GM12878 (cell line): Measurements from ENCODE around the gene FEV. TPM values are rescaled to one million over a fixed set of nuclear protein-coding genes. Genes with fewer than 3 reads are reported as not detected.

Source experiments
- ATAC-seq: fragments of 200-7000 bp; cut with Tn5 transposase; 3 replicates; pipeline ENCODE4 v1.9.1; 2020; ENCODE audit warnings: mild to moderate bottlenecking, moderate library complexity
- BruUV-seq: library from RNA; stranded (reverse); fragments of 400-500 nt; replicated peaks from 2 replicates; lab custom pipeline; 2021; lab: Mats Ljungman, UMichigan
- CTCF ChIA-PET: fragments of 300-600 bp; sonication (Branson Sonifier 250); formaldehyde crosslinking; extraction: SDS; loops from one replicate; lab custom pipeline; 2021; ENCODE audit warnings: inconsistent platforms; lab: Yijun Ruan, JAX
- POLR2A ChIA-PET: fragments of 350-600 bp; formaldehyde crosslinking; extraction: SDS; loops from one replicate; lab custom pipeline; 2021; ENCODE audit warnings: inconsistent platforms; lab: Charles Lee
- RAD21 ChIA-PET: fragments of 300-600 bp; sonication (Branson Sonifier 250); formaldehyde crosslinking; loops from one replicate; lab custom pipeline; 2023; ENCODE audit warnings: antibody characterized with exemption; ENCODE audit not compliant: unreplicated experiment; lab: Charles Lee
- SMC1A ChIA-PET: fragments of 300-600 bp; sonication (Branson Sonifier 250); formaldehyde crosslinking; loops from one replicate; lab custom pipeline; 2023; ENCODE audit not compliant: unreplicated experiment, uncharacterized antibody; lab: Charles Lee
- DNase-seq: peaks from one replicate; pipeline ENCODE4 v3.0.0-alpha.2; 2011; ENCODE audit warnings: low read depth, low spot score
- FAIRE-seq: peaks from 3 replicates; lab custom pipeline; 2011; peaks lifted over from hg19 to GRCh38; lab: Jason Lieb, UNC
- H2AFZ ChIP-seq: 2 replicates; pipeline ENCODE4 v1.6.0; 2011; ENCODE audit warnings: low read depth, low read length, control low read depth; ENCODE audit not compliant: control insufficient read depth
- H3K27ac ChIP-seq: 2 replicates; pipeline ENCODE4 v1.5.1; 2011; ENCODE audit warnings: control low read depth; ENCODE audit not compliant: control insufficient read depth, insufficient read depth
- H3K27me3 ChIP-seq, 2 experiments: replicated peaks in 1 of 2; 2 replicates each; pipeline versions ENCODE4 v1.6.0 to v1.6.1; 2011; ENCODE audit warnings: low read length in 1 of 2; ENCODE audit not compliant: control insufficient read depth in 2 of 2, insufficient read depth in 2 of 2
- H3K36me3 ChIP-seq, 2 experiments: 2 replicates each; pipeline ENCODE4 v1.5.1; 2011; ENCODE audit warnings: low read length in 1 of 2; ENCODE audit not compliant: control insufficient read depth in 2 of 2, insufficient read depth in 2 of 2
- H3K4me1 ChIP-seq: 2 replicates; pipeline ENCODE4 v1.6.1; 2011; ENCODE audit warnings: mild to moderate bottlenecking, low read length, moderate library complexity, mixed read lengths; ENCODE audit not compliant: control insufficient read depth, insufficient read depth
- H3K4me2 ChIP-seq: 2 replicates; pipeline ENCODE4 v1.6.0; 2011; ENCODE audit warnings: control low read depth; ENCODE audit not compliant: control insufficient read depth, insufficient read depth
- H3K4me3 ChIP-seq: fragments of 200-600 bp; sonication (generic); 2 replicates; pipeline ENCODE4 v1.5.1; 2016
- H3K79me2 ChIP-seq: 2 replicates; pipeline ENCODE4 v1.6.0; 2011; ENCODE audit warnings: low read length; ENCODE audit not compliant: control insufficient read depth, insufficient read depth
- H3K9ac ChIP-seq: 2 replicates; pipeline ENCODE4 v1.8.0; 2011; ENCODE audit warnings: low read length, control low read depth, mixed read lengths; ENCODE audit not compliant: control insufficient read depth, insufficient read depth
- H3K9me3 ChIP-seq: replicated peaks from 3 replicates; pipeline ENCODE4 v1.5.1; 2011; ENCODE audit warnings: mild to moderate bottlenecking, low read length; ENCODE audit not compliant: control insufficient read depth, insufficient read depth
- H4K20me1 ChIP-seq: 2 replicates; pipeline ENCODE4 v1.6.0; 2011; ENCODE audit not compliant: control insufficient read depth, insufficient read depth
- BHLHE40 ChIP-seq, 2 experiments: fragments of 450-650 bp in 1 of 2; IDR thresholded peaks; 2 replicates each; pipeline ENCODE4 v1.6.1; 2011 to 2017; ENCODE audit warnings: low read depth in 2 of 2, borderline replicate concordance in 1 of 2, improper control_type of control experiment in 1 of 2, low read length in 1 of 2, mild to moderate bottlenecking in 1 of 2
- CBX3 ChIP-seq: fragments of 200-600 bp; sonication (generic); IDR thresholded peaks from 2 replicates; pipeline ENCODE4 v1.6.1; 2016; ENCODE audit warnings: low read depth, borderline replicate concordance
- GABPA ChIP-seq: IDR thresholded peaks from 2 replicates; pipeline ENCODE4 v1.6.1; 2014; ENCODE audit warnings: antibody characterized with exemption, low read depth, mild to moderate bottlenecking, inconsistent platforms
- HSF1 ChIP-seq: fragments of 150-350 bp; IDR thresholded peaks from 2 replicates; pipeline ENCODE4 v1.6.1; 2014; ENCODE audit warnings: mild to moderate bottlenecking, low read depth, low read length
- IKZF2 ChIP-seq, 2 experiments: fragments of 450-650 bp; IDR thresholded peaks; 2 replicates each; pipeline ENCODE4 v1.6.1; 2017; ENCODE audit warnings: mild to moderate bottlenecking in 2 of 2, moderate library complexity in 2 of 2
- JUNB ChIP-seq: IDR thresholded peaks from 2 replicates; pipeline ENCODE4 v1.6.1; 2016; ENCODE audit warnings: antibody characterized with exemption, mild to moderate bottlenecking
- KAT2A ChIP-seq: conservative IDR thresholded peaks from 2 replicates; pipeline ENCODE4 v1.6.1; 2011; ENCODE audit warnings: low read depth, low read length; ENCODE audit not compliant: control insufficient read depth
- LARP7 ChIP-seq: fragments of 450-650 bp; IDR thresholded peaks from 2 replicates; pipeline ENCODE4 v1.6.1; 2017; ENCODE audit warnings: mild to moderate bottlenecking
- MYB ChIP-seq: fragments of 150-350 bp; IDR thresholded peaks from 2 replicates; pipeline ENCODE4 v1.6.1; 2014; ENCODE audit warnings: mild to moderate bottlenecking, low read depth, low read length, borderline replicate concordance
- NBN ChIP-seq: fragments of 450-650 bp; IDR thresholded peaks from 2 replicates; pipeline ENCODE4 v1.6.1; 2016
- NR2F1 ChIP-seq: fragments of 450-650 bp; conservative IDR thresholded peaks from 2 replicates; pipeline ENCODE4 v1.6.1; 2017; ENCODE audit warnings: mild to moderate bottlenecking
- PML ChIP-seq: IDR thresholded peaks from 2 replicates; pipeline ENCODE4 v1.6.1; 2012; ENCODE audit warnings: low read length, inconsistent platforms
- SPI1 ChIP-seq: IDR thresholded peaks from 2 replicates; pipeline ENCODE4 v1.6.1; 2011; ENCODE audit warnings: low read depth, mild to moderate bottlenecking, low read length, moderate library complexity, borderline replicate concordance; ENCODE audit not compliant: insufficient read depth
- TBL1XR1 ChIP-seq: IDR thresholded peaks from 2 replicates; pipeline ENCODE4 v1.6.1; 2012; ENCODE audit warnings: low read depth, low read length, improper control_type of control experiment
- ZZZ3 ChIP-seq: IDR thresholded peaks from 2 replicates; pipeline ENCODE4 v1.6.1; 2011; ENCODE audit warnings: low read depth; ENCODE audit not compliant: control insufficient read depth, insufficient read length
- WGBS: methylation state at CpG from one replicate; pipeline ENCODE4 v1.1.6; 2016; ENCODE audit warnings: low lambda C conversion rate; ENCODE audit not compliant: insufficient replicate concordance, insufficient coverage; ENCODE audit errors: missing lambda C conversion rate; 5-methylcytosine and 5-hydroxymethylcytosine counted together
- in situ Hi-C: fragments of 300-500 bp; cut with MboI; formaldehyde crosslinking; loops from 9 replicates; pipeline ENCODE4 v1.14.3; 2018; ENCODE audit warnings: mixed read lengths
- intact Hi-C: fragments of 100-400 bp; cut with micrococcal nuclease; formaldehyde crosslinking; loops from one replicate; pipeline ENCODE4 v1.14.2; 2022; ENCODE audit not compliant: unreplicated experiment
- polyA plus RNA-seq, 11 experiments: library from polyadenylated mRNA; depleted of rRNA in 4 of 11; unstranded in 6 of 11; stranded (reverse) in 5 of 11; fragments of >200 nt; fragmentation: Nextera tagmentation in 4 of 11; fragmentation: Illumina TruSeq in 1 of 11; extraction: Ambion mirVana in 4 of 11; extraction: Trizol in 1 of 11; gene quantifications; 1 replicate in 1 of 11; 2 replicates in 10 of 11; pipeline versions ENCODE4 v1.2.1 to v1.2.3, GENCODE V29; 2011 to 2016; ENCODE audit warnings: inconsistent platforms in 2 of 11, missing spikeins in 2 of 11, low read depth in 1 of 11
- total RNA-seq, 4 experiments: library from RNA; depleted of rRNA in 3 of 4; stranded (reverse); fragments of >200 nt in 3 of 4; fragmentation: Illumina TruSeq in 1 of 4; extraction: Trizol in 1 of 4; gene quantifications; 2 replicates each; pipeline versions ENCODE4 v1.2.1 to v1.2.3, GENCODE V29; 2013 to 2021

Gene FEV
- total and polyA plus RNA-seq, 10 of the 15 experiments (the other 5 are each of a cell fraction or from before 2014, with no cell fraction given) = not detected

- POLR2A ChIA-PET = no interaction called here
- no peak for DNase-seq
- no peaks in the 10 kb centered on the region for H3K36me3 ChIP-seq
- H3K4me2 ChIP-seq = no peak overlapping the region
- H3K27me3 ChIP-seq = peaks cover 34 to 36% of the 10 kb centered on the region in 2 experiments
- 0% methylated on average over 4 of the region's 4 CpGs for WGBS
- SMC1A ChIA-PET = no interaction called here
- no peak overlapping the region for H3K27ac ChIP-seq
- ATAC-seq = no peak
- RAD21 ChIA-PET = no interaction called here
- intact Hi-C loops = no loop called here
- H3K4me3 ChIP-seq = no peak overlapping the region
- H3K9ac ChIP-seq = no peak overlapping the region
- peaks cover 3% of the 10 kb centered on the region for H4K20me1 ChIP-seq
- BruUV-seq = no TSS peak
- CTCF ChIA-PET = no interaction called here
- no peak overlapping the region for H2AFZ ChIP-seq
- TF ChIP-seq NBN = no peak
- TF ChIP-seq PML = no peak
- TF ChIP-seq IKZF2 (IDR thresholded peaks at IDR 0.05) = no peak
- no peak for TF ChIP-seq KAT2A
- TF ChIP-seq HSF1 = no peak
- no peak for TF ChIP-seq JUNB
- no peak for TF ChIP-seq ZZZ3
- TF ChIP-seq SPI1 = no peak
- TF ChIP-seq NR2F1 = no peak
- TF ChIP-seq GABPA = no peak
- TF ChIP-seq MYB = no peak
- no peak for TF ChIP-seq CBX3
- TF ChIP-seq LARP7 = no peak
- no peak for TF ChIP-seq TBL1XR1
- no peak for TF ChIP-seq BHLHE40 (IDR thresholded peaks at IDR 0.05; ENCODE audit: borderline replicate concordance in 1 of 2, low read depth in 2 of 2, low read length in 1 of 2)
- no peak for FAIRE-seq
- in situ Hi-C loops = no loop called here
- no peaks in the 10 kb centered on the region for H3K79me2 ChIP-seq
- no peaks in the 10 kb centered on the region for H3K9me3 ChIP-seq
- no peaks in the 10 kb centered on the region for H3K4me1 ChIP-seq
Observed at GRCh38 chr2:218986148-218986761, 1.3 kb upstream of the FEV start.
